Upper lobe of left lung (tissue), 6 donors: ENCODE data around the gene CFAP43. TPM values are rescaled to one million over a fixed set of nuclear protein-coding genes. Genes with fewer than 3 reads are reported as not detected.

Source experiments
- ATAC-seq, 2 donors: fragments of 200-7000 bp; cut with Tn5 transposase; one replicate each; pipeline ENCODE4 v1.9.1; 2022; ENCODE audit warnings: mild to moderate bottlenecking in 2 of 2, moderate library complexity in 2 of 2; ENCODE audit not compliant: low FRiP score in 2 of 2
- DNase-seq, 2 donors: peaks; one replicate each; pipeline ENCODE4 v3.0.0-alpha.2; 2019 to 2020
- H3K27ac ChIP-seq, 4 donors: fragments of 200-600 bp; sonication (generic); one replicate each; pipeline ENCODE4 v1.5.1; 2016 to 2019
- H3K27me3 ChIP-seq, 4 donors: fragments of 200-600 bp; sonication (generic); one replicate each; pipeline ENCODE4 v1.5.1; 2017 to 2019
- H3K36me3 ChIP-seq, 4 donors: fragments of 200-600 bp; sonication (generic); one replicate each; pipeline ENCODE4 v1.5.1; 2016 to 2019
- H3K4me1 ChIP-seq, 4 donors: fragments of 200-600 bp; sonication (generic); one replicate each; pipeline ENCODE4 v1.5.1; 2018 to 2019
- H3K4me3 ChIP-seq, 4 donors: fragments of 200-600 bp; sonication (generic); one replicate each; pipeline ENCODE4 v1.5.1; 2017 to 2019; ENCODE audit warnings: mild to moderate bottlenecking in 2 of 4, moderate library complexity in 1 of 4
- H3K9me3 ChIP-seq, 4 donors: fragments of 200-600 bp; sonication (generic); one replicate each; pipeline ENCODE4 v1.5.1; 2018 to 2019
- CTCF ChIP-seq, 6 experiments: fragments of 450-650 bp in 4 of 6; fragments of 200-600 bp in 2 of 6; sonication (generic) in 2 of 6; IDR thresholded peaks; one replicate each; pipeline ENCODE4 v1.5.1; 2016 to 2019; ENCODE audit warnings: antibody characterized with exemption in 6 of 6
- EP300 ChIP-seq, 4 donors: sonication (generic); formaldehyde crosslinking; IDR thresholded peaks; one replicate each; pipeline ENCODE4 v1.5.1; 2017; ENCODE audit warnings: antibody characterized with exemption in 4 of 4, control low read depth in 2 of 4
- POLR2A ChIP-seq, 4 donors: fragments of 450-650 bp; IDR thresholded peaks; one replicate each; pipeline ENCODE4 v1.5.1; 2016 to 2017; ENCODE audit warnings: antibody characterized with exemption in 4 of 4, mild to moderate bottlenecking in 2 of 4
- POLR2AphosphoS5 ChIP-seq, 2 donors: sonication (generic); formaldehyde crosslinking; IDR thresholded peaks; one replicate each; pipeline ENCODE4 v1.5.1; 2017; ENCODE audit warnings: antibody characterized with exemption in 2 of 2
- WGBS, 2 donors: methylation state at CpG; one replicate each; pipeline ENCODE4 v1.1.5; 2017 to 2018; 5-methylcytosine and 5-hydroxymethylcytosine counted together
- total RNA-seq, 6 donors: library from RNA; depleted of rRNA in 4 of 6; stranded (reverse); fragments of >200 nt in 4 of 6; gene quantifications; one replicate each; pipeline versions ENCODE4 v1.1.0 to v1.2.1, GENCODE V29; 2016 to 2021
- donor health status: DM: no; HTN: no; CAD: no; lungs with moderate emphysema.
- donor health status: DM: no; HTN: yes; CAD: no; lungs with severe emphysema.

CFAP43 gene
- total RNA-seq, 6 donors from 2014 or later: 0.69 to 121 (median 10.0) TPM

GRCh38 chr10:104274762-104275721 lies 42.9 kb upstream of the CFAP43 start:
- no peaks in the 10 kb centered on the region for H3K36me3 ChIP-seq
- WGBS, 2 donors: 20 to 30% methylated on average over 28 to 42 of the region's 42 CpGs
- H3K9me3 ChIP-seq: no peaks in the 10 kb centered on the region
- H3K4me1 ChIP-seq: peaks cover 0 to 8% (median 5%) of the 10 kb centered on the region in 4 donors
- peak overlapping the region in 3 of 4 donors; percentile 44 to 53 (median 44) for H3K4me3 ChIP-seq
- ATAC-seq (peak; percentile 87 to 92), DNase-seq (peak; percentile 62 to 91)
- no peaks in the 10 kb centered on the region for H3K27me3 ChIP-seq
- H3K27ac ChIP-seq: peak overlapping the region in 1 of 4 donors; percentile 43
- TF ChIP-seq POLR2A (IDR thresholded peaks at IDR 0.05): no peak
- peak; percentile 76 to 89 (median 82) for TF ChIP-seq CTCF (IDR thresholded peaks at IDR 0.05)

- H3K4me3 ChIP-seq: no peak overlapping the region
- H3K27ac ChIP-seq: no peak overlapping the region
- 72 to 89% methylated on average over 4 of the region's 4 CpGs for WGBS, 2 donors
- peaks cover 4 to 14% (median 7%) of the 10 kb centered on the region in 4 donors for H3K4me1 ChIP-seq
- ATAC-seq (no peak), DNase-seq (no peak)
- no peaks in the 10 kb centered on the region for H3K36me3 ChIP-seq
- TF ChIP-seq POLR2A (IDR thresholded peaks at IDR 0.05): no peak
- TF ChIP-seq POLR2AphosphoS5 (IDR thresholded peaks at IDR 0.05): no peak
- no peak for TF ChIP-seq CTCF (IDR thresholded peaks at IDR 0.05)
- no peak for TF ChIP-seq EP300 (IDR thresholded peaks at IDR 0.05)
- no peaks in the 10 kb centered on the region for H3K27me3 ChIP-seq
- H3K9me3 ChIP-seq: no peaks in the 10 kb centered on the region
Measured at GRCh38 chr10:104273899-104274575, 41.9 kb upstream of the CFAP43 start.

GRCh38 chr10:104273286-104273685 lies 41.1 kb upstream of the CFAP43 start:
- ATAC-seq (no peak), DNase-seq (no peak)
- Histone ChIP-seq H3K4me1 (peaks cover 5 to 16% (median 8%) of the 10 kb centered on the region in 4 donors), H3K36me3 (no peaks in the 10 kb centered on the region), H3K9me3 (no peaks in the 10 kb centered on the region), H3K27me3 (no peaks in the 10 kb centered on the region), H3K4me3 (no peak overlapping the region), H3K27ac (no peak overlapping the region)
- 91 to 93% methylated on average over 1 of the region's 1 CpG for WGBS, 2 donors
- no peak for TF ChIP-seq CTCF (IDR thresholded peaks at IDR 0.05)
- no peak for TF ChIP-seq EP300 (IDR thresholded peaks at IDR 0.05)
- no peak for TF ChIP-seq POLR2AphosphoS5 (IDR thresholded peaks at IDR 0.05)
- no peak for TF ChIP-seq POLR2A (IDR thresholded peaks at IDR 0.05)

GRCh38 chr10:104268713-104269645 lies 36.8 kb upstream of the CFAP43 start, which contains the start of gene GSTO2:
Gene GSTO2, plus strand, starts transcription at chr10:104269184. Its CDS starts 5,732 bp downstream, at chr10:104274916.
- 3 to 13% methylated on average over 10 to 40 of the region's 59 CpGs for WGBS, 2 donors
- H3K27ac ChIP-seq: peak within 1 kb of the TSS; percentile 86 to 94 (median 90)
- DNase-seq: peak; percentile 98 to 100

More at GRCh38 chr10:104268713-104269645, 36.8 kb upstream of the CFAP43 start, which contains the start of gene GSTO2:
- peaks cover 14 to 42% (median 31%) of the 10 kb centered on the region in 4 donors for H3K36me3 ChIP-seq
- H3K9me3 ChIP-seq: no peaks in the 10 kb centered on the region
- peak in 1 of 6 experiments; percentile 7 for TF ChIP-seq CTCF (IDR thresholded peaks at IDR 0.05)
- no peak for TF ChIP-seq EP300 (IDR thresholded peaks at IDR 0.05)
- TF ChIP-seq POLR2AphosphoS5 (IDR thresholded peaks at IDR 0.05): peak; percentile 55 to 82
- peak in 3 of 4 donors; percentile 57 to 85 (median 80) for TF ChIP-seq POLR2A (IDR thresholded peaks at IDR 0.05)
- ATAC-seq: peak; percentile 100
- H3K4me3 ChIP-seq: peak within 1 kb of the TSS; percentile 71 to 84 (median 80)
- peaks cover 8 to 16% (median 12%) of the 10 kb centered on the region in 4 donors for H3K4me1 ChIP-seq
- no peaks in the 10 kb centered on the region for H3K27me3 ChIP-seq
